ENCODE measurements around the gene CRYBG3. TPM values are rescaled to one million over a fixed set of nuclear protein-coding genes. Genes with fewer than 3 reads are reported as not detected.

Gene CRYBG3
- total and polyA plus RNA-seq, 2 of the 13 experiments (the other 11 are each of a cell fraction or from before 2014, with no cell fraction given), result 3.8 to 15.9 TPM

DNA sequence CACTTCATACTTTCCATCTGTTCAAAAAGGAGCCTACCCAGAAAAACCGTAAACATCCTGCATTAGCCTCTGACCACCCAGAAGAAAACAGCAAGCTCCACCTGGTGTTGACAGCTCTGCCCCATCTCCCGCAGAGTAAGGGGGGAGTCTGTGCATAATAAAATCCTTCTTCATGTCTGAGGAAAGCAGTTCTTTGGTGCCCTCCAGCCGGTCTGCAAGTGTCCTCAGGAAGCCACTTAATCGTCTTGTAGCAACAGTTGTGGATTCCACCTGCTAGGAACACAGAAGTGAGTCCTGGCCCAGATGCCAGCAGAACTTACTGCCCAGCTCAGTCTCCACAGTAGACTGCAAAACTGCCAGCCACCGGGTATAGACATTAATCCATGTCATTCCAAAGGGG is 127.9 kb downstream of the CRYBG3 start (continued):
- TF ChIP-seq ZNF564 (CRISPR knock-in tag; IDR thresholded peaks at IDR 0.05), result no peak
- TF ChIP-seq ZNF607 (CRISPR knock-in tag; IDR thresholded peaks at IDR 0.05; ENCODE audit: borderline replicate concordance), result no peak
- TF ChIP-seq, protein P1, sequence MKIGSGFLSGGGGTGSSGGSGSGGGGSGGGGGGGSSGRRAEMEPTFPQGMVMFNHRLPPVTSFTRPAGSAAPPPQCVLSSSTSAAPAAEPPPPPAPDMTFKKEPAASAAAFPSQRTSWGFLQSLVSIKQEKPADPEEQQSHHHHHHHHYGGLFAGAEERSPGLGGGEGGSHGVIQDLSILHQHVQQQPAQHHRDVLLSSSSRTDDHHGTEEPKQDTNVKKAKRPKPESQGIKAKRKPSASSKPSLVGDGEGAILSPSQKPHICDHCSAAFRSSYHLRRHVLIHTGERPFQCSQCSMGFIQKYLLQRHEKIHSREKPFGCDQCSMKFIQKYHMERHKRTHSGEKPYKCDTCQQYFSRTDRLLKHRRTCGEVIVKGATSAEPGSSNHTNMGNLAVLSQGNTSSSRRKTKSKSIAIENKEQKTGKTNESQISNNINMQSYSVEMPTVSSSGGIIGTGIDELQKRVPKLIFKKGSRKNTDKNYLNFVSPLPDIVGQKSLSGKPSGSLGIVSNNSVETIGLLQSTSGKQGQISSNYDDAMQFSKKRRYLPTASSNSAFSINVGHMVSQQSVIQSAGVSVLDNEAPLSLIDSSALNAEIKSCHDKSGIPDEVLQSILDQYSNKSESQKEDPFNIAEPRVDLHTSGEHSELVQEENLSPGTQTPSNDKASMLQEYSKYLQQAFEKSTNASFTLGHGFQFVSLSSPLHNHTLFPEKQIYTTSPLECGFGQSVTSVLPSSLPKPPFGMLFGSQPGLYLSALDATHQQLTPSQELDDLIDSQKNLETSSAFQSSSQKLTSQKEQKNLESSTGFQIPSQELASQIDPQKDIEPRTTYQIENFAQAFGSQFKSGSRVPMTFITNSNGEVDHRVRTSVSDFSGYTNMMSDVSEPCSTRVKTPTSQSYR (CRISPR knock-in tag; IDR thresholded peaks at IDR 0.05; ENCODE audit: borderline replicate concordance), result no peak
- no peak for TF ChIP-seq PATZ1 (CRISPR knock-in tag; IDR thresholded peaks at IDR 0.05)
- TF ChIP-seq, protein P2, sequence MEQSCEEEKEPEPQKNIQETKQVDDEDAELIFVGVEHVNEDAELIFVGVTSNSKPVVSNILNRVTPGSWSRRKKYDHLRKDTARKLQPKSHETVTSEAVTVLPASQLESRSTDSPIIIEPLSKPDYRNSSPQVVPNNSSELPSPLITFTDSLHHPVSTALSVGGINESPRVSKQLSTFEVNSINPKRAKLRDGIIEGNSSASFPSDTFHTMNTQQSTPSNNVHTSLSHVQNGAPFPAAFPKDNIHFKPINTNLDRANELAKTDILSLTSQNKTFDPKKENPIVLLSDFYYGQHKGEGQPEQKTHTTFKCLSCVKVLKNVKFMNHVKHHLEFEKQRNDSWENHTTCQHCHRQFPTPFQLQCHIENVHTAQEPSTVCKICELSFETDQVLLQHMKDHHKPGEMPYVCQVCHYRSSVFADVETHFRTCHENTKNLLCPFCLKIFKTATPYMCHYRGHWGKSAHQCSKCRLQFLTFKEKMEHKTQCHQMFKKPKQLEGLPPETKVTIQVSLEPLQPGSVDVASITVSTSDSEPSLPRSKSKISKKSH (CRISPR knock-in tag; IDR thresholded peaks at IDR 0.05; ENCODE audit: borderline replicate concordance), result no peak
- TF ChIP-seq, protein P3, sequence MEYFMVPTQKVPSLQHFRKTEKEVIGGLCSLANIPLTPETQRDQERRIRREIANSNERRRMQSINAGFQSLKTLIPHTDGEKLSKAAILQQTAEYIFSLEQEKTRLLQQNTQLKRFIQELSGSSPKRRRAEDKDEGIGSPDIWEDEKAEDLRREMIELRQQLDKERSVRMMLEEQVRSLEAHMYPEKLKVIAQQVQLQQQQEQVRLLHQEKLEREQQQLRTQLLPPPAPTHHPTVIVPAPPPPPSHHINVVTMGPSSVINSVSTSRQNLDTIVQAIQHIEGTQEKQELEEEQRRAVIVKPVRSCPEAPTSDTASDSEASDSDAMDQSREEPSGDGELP (IDR thresholded peaks at IDR 0.05; ENCODE audit: borderline replicate concordance, low read depth), result no peak
- TF ChIP-seq MAFG (CRISPR knock-in tag; IDR thresholded peaks at IDR 0.05), result no peak
- no peak for TF ChIP-seq PAF1 (CRISPR knock-in tag; IDR thresholded peaks at IDR 0.05)
- no peak for TF ChIP-seq ZNF777 (CRISPR knock-in tag; IDR thresholded peaks at IDR 0.05)
